ENCODE measurements around the gene BMERB1. TPM values are rescaled to one million over a fixed set of nuclear protein-coding genes. Genes with fewer than 3 reads are reported as not detected.

Gene BMERB1
- total RNA-seq, 1 donor from 2014 or later, result 45.1 TPM

- H3K9me3 Mint-ChIP-seq, result no peaks in the 10 kb centered on the region
- TF ChIP-seq CTCF (conservative IDR thresholded peaks at IDR 0.05), result no peak
- no peaks in the 10 kb centered on the region for H3K27me3 Mint-ChIP-seq (ENCODE audit: low read depth)
- DNase-seq (ENCODE audit: low read depth, low spot score), result no peak
- peaks cover 5% of the 10 kb centered on the region for H3K4me1 Mint-ChIP-seq
- peak overlapping the region; percentile 35 for H3K27ac Mint-ChIP-seq (ENCODE audit: unreplicated experiment)
- peaks cover 7% of the 10 kb centered on the region for H3K36me3 Mint-ChIP-seq (ENCODE audit: low read depth)
- H3K4me3 Mint-ChIP-seq, result no peak overlapping the region
These were observed 43.4 kb downstream of the BMERB1 start for GRCh38 chr16:15477802-15478201.

GRCh38 chr16:15482068-15482747 is 47.8 kb downstream of the BMERB1 start:
- H3K27me3 Mint-ChIP-seq (ENCODE audit: low read depth), result no peaks in the 10 kb centered on the region
- no peak for TF ChIP-seq CTCF (conservative IDR thresholded peaks at IDR 0.05)
- H3K36me3 Mint-ChIP-seq (ENCODE audit: low read depth), result no peaks in the 10 kb centered on the region
- H3K27ac Mint-ChIP-seq (ENCODE audit: unreplicated experiment), result no peak overlapping the region
- DNase-seq (ENCODE audit: low read depth, low spot score), result no peak
- H3K4me3 Mint-ChIP-seq, result no peak overlapping the region
- H3K9me3 Mint-ChIP-seq, result no peaks in the 10 kb centered on the region
- peaks cover 5% of the 10 kb centered on the region for H3K4me1 Mint-ChIP-seq

DNA sequence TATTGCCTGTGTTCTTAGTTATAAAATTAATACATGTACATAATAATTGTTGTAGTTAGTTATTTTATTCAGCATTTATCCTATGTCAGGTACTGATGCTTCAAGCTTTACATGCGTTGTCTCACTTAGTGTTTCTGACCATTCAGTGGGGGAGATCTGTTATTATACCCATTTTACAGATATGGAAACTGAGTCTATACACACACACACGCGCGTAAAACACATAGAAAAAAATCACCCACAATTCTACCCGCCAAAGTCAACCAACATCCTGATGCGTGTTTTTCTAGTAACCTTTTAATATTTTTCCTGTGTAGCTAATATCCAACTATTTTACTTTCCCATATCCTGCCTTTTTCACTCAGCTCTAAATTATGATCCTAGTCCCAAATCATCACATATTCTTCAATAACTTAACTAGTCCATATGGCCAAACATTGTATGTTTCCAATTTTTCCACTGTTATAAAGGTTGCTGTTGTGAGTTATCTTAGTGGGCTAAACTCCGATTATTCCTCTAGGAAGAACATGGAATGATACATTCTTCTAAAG is 48.4 kb downstream of the BMERB1 start:
- TF ChIP-seq CTCF (conservative IDR thresholded peaks at IDR 0.05), result no peak

GRCh38 chr16:15483857-15484256 is 49.5 kb downstream of the BMERB1 start:
- no peaks in the 10 kb centered on the region for H3K27me3 Mint-ChIP-seq (ENCODE audit: low read depth)
- no peak overlapping the region for H3K27ac Mint-ChIP-seq (ENCODE audit: unreplicated experiment)
- no peaks in the 10 kb centered on the region for H3K36me3 Mint-ChIP-seq (ENCODE audit: low read depth)
- H3K4me3 Mint-ChIP-seq, result no peak overlapping the region
- peaks cover 5% of the 10 kb centered on the region for H3K4me1 Mint-ChIP-seq
- no peak for DNase-seq (ENCODE audit: low read depth, low spot score)
- H3K9me3 Mint-ChIP-seq, result no peaks in the 10 kb centered on the region
- no peak for TF ChIP-seq CTCF (conservative IDR thresholded peaks at IDR 0.05)

More for the DNA sequence above, 48.4 kb downstream of the BMERB1 start:
- Mint-ChIP-seq H3K36me3 (ENCODE audit: low read depth) (no peaks in the 10 kb centered on the region), H3K4me1 (peaks cover 5% of the 10 kb centered on the region), H3K27me3 (ENCODE audit: low read depth) (no peaks in the 10 kb centered on the region), H3K4me3 (no peak overlapping the region), H3K27ac (ENCODE audit: unreplicated experiment) (no peak overlapping the region), H3K9me3 (no peaks in the 10 kb centered on the region)
- DNase-seq (ENCODE audit: low read depth, low spot score), result no peak

GRCh38 chr16:15484662-15485061 is 50.3 kb downstream of the BMERB1 start:
- Mint-ChIP-seq H3K4me3 (no peak overlapping the region), H3K36me3 (ENCODE audit: low read depth) (no peaks in the 10 kb centered on the region), H3K27ac (ENCODE audit: unreplicated experiment) (no peak overlapping the region), H3K9me3 (no peaks in the 10 kb centered on the region), H3K4me1 (peaks cover 5% of the 10 kb centered on the region), H3K27me3 (ENCODE audit: low read depth) (no peaks in the 10 kb centered on the region)
- TF ChIP-seq CTCF (conservative IDR thresholded peaks at IDR 0.05), result no peak
- no peak for DNase-seq (ENCODE audit: low read depth, low spot score)

Measured in neural crest cell (in vitro differentiated cells).